ENCODE results near the gene CD247. TPM values are rescaled to one million over a fixed set of nuclear protein-coding genes. Genes with fewer than 3 reads are reported as not detected.

CD247 gene
- total and polyA plus RNA-seq, 10 of the 15 experiments (the other 5 are each of a cell fraction or from before 2014, with no cell fraction given), result 0.10 to 0.77 (median 0.30) TPM

- in situ Hi-C loops (cut with MboI) (no loop called here), intact Hi-C loops (cut with micrococcal nuclease; ENCODE audit: unreplicated experiment) (no loop called here)
- H2AFZ ChIP-seq (ENCODE audit: control insufficient read depth, low read depth, low read length), result peak overlapping the region; percentile 65; the same call in 1 of the 2 replicates
- no TSS peak for BruUV-seq (replicated peaks)
- POLR2A ChIA-PET, result no interaction called here
- FAIRE-seq (peak; percentile 71), DNase-seq (ENCODE audit: low read depth, low spot score) (no peak), ATAC-seq (peak; percentile 88)
- no peak overlapping the region for H3K9ac ChIP-seq (ENCODE audit: control insufficient read depth, insufficient read depth, low read length)
- H3K9me3 ChIP-seq (replicated peaks; ENCODE audit: control insufficient read depth, insufficient read depth, low read length), result no peaks in the 10 kb centered on the region
- no peak overlapping the region for H3K27ac ChIP-seq (ENCODE audit: control insufficient read depth, insufficient read depth)
- no peaks in the 10 kb centered on the region for H3K4me1 ChIP-seq (ENCODE audit: control insufficient read depth, insufficient read depth, low read length)
- peaks cover 0 to 3% of the 10 kb centered on the region in 2 experiments; a peak in 1 of 4 replicates for H3K27me3 ChIP-seq (replicated peaks in 1 of 2; ENCODE audit: control insufficient read depth in 2 of 2, insufficient read depth in 2 of 2, low read length in 1 of 2)
- TF ChIP-seq ZNF24 (IDR thresholded peaks at IDR 0.05) (0 out of 2 replicates have a peak, but pooled peaks have one; percentile 21), NKRF (conservative IDR thresholded peaks at IDR 0.05) (no peak), STAT1 (conservative IDR thresholded peaks at IDR 0.05) (no peak), ZNF687 (IDR thresholded peaks at IDR 0.05) (peak; percentile 53; the same call in 1 of the 2 replicates), SIX5 (IDR thresholded peaks at IDR 0.05; ENCODE audit: low read depth, low read length, severe bottlenecking) (no peak), ETV6 (conservative IDR thresholded peaks at IDR 0.05 in 1 of 2, IDR thresholded peaks at IDR 0.05 in 1 of 2; ENCODE audit: borderline replicate concordance in 1 of 2, low read depth in 1 of 2) (no peak), YY1 (IDR thresholded peaks at IDR 0.05; ENCODE audit: low read depth, low read length) (no peak), GABPA (IDR thresholded peaks at IDR 0.05; ENCODE audit: low read depth) (no peak), ESRRA (IDR thresholded peaks at IDR 0.05; ENCODE audit: low read length) (no peak), EED (IDR thresholded peaks at IDR 0.05; ENCODE audit: low read depth) (no peak), SREBF1 (IDR thresholded peaks at IDR 0.05; ENCODE audit: low read length) (no peak), JUNB (IDR thresholded peaks at IDR 0.05) (no peak), ZNF622 (IDR thresholded peaks at IDR 0.05) (no peak), CEBPB (IDR thresholded peaks at IDR 0.05; ENCODE audit: borderline replicate concordance in 1 of 2, low read depth in 2 of 2, low read length in 2 of 2) (peak in 1 of 2 experiments; percentile 86; a peak in 2 of 4 replicates)
- no peaks in the 10 kb centered on the region for H4K20me1 ChIP-seq (ENCODE audit: control insufficient read depth, insufficient read depth)
- RAD21 ChIA-PET (ENCODE audit: unreplicated experiment), result interaction anchor here (1.3 kb wide), 2 partner anchors 42 to 43 kb away, joined by 3 read pairs; no protein-coding TSS in a partner anchor
- CTCF ChIA-PET, result interaction anchor here (0.5 to 0.7 kb wide), 2 partner anchors 64 to 737 kb away, joined by 3 read pairs; no protein-coding TSS in a partner anchor
- no peaks in the 10 kb centered on the region for H3K36me3 ChIP-seq (ENCODE audit: control insufficient read depth in 2 of 2, insufficient read depth in 2 of 2, low read length in 1 of 2)
- H3K4me2 ChIP-seq (ENCODE audit: control insufficient read depth, insufficient read depth), result peak overlapping the region; percentile 26; the same call in 1 of the 2 replicates
- no peak overlapping the region for H3K4me3 ChIP-seq
- 73% methylated on average over 12 of the region's 12 CpGs for WGBS (ENCODE audit: insufficient coverage, insufficient replicate concordance, low lambda C conversion rate, missing lambda C conversion rate)
- SMC1A ChIA-PET (ENCODE audit: uncharacterized antibody, unreplicated experiment), result no interaction called here
- H3K79me2 ChIP-seq (ENCODE audit: control insufficient read depth, insufficient read depth, low read length), result no peaks in the 10 kb centered on the region
Observed at GRCh38 chr1:167491586-167492461, 26.5 kb downstream of the CD247 start.
